ENCODE results near the gene NELFCD. TPM values are rescaled to one million over a fixed set of nuclear protein-coding genes. Genes with fewer than 3 reads are reported as not detected.

The NELFCD gene
- total and polyA plus RNA-seq, 10 of the 15 experiments (the other 5 are each of a cell fraction or from before 2014, with no cell fraction given), result 8.9 to 109 (median 82.9) TPM

DNA sequence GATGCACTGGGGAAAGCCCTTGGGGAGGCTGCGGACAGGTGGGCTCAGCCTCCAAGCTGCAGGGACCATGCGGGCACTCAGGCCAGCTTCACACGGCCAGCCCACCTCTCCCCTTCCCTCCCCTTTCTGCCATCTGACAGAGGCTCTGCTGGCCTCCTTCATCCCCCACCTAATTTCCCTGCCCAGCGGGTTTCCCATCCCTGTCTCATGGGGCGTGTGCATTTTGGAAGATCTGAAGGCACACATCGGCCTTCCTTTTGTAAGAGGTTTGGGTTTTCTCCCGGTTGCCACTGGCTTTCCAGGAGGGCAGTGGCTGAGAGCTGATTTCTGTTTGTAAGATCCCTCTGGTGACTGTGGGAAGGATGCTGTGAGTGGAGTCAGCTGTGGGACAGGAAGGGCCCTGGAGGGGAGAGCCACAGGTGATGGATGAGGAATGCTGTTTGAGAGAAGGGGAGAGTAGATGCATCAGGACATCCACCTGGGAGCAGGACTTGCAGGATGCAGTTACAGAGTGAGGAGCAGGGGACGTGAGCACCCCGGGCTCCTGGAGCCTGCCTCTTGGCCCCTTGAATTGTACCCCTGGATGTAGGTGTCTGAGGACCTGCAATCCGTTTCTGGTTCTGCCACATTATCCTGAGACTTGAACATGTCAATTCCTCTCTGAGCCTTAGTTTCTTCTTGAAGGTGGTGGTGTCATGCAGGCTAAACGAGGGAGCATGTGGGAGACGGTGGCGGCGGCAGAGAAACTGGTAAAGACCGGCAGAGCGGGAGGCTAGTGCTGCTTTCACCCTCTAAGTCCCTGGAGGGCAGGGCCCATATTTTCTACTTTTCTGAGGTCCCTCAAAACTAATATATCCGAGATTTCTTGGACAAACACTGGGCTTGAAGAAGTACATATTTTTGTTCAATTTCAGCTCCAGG is 32.2 kb downstream of the NELFCD start:
- CTCF ChIA-PET, result no interaction called here
- Histone ChIP-seq H3K4me3 (no peak overlapping the region), H3K9ac (ENCODE audit: control insufficient read depth, insufficient read depth, low read length) (no peak overlapping the region), H3K27ac (ENCODE audit: control insufficient read depth, insufficient read depth) (no peak overlapping the region), H3K9me3 (replicated peaks; ENCODE audit: control insufficient read depth, insufficient read depth, low read length) (no peaks in the 10 kb centered on the region), H2AFZ (ENCODE audit: control insufficient read depth, low read depth, low read length) (no peak overlapping the region), H3K4me1 (ENCODE audit: control insufficient read depth, insufficient read depth, low read length) (peaks cover 20% of the 10 kb centered on the region), H3K36me3 (ENCODE audit: control insufficient read depth in 2 of 2, insufficient read depth in 2 of 2, low read length in 1 of 2) (peaks cover 0 to 1% of the 10 kb centered on the region in 2 experiments; a peak in 1 of 4 replicates), H3K79me2 (ENCODE audit: control insufficient read depth, insufficient read depth, low read length) (no peaks in the 10 kb centered on the region), H3K27me3 (replicated peaks in 1 of 2; ENCODE audit: control insufficient read depth in 2 of 2, insufficient read depth in 2 of 2, low read length in 1 of 2) (no peaks in the 10 kb centered on the region), H3K4me2 (ENCODE audit: control insufficient read depth, insufficient read depth) (no peak overlapping the region), H4K20me1 (ENCODE audit: control insufficient read depth, insufficient read depth) (no peaks in the 10 kb centered on the region)
- DNase-seq (ENCODE audit: low read depth, low spot score) (no peak), ATAC-seq (no peak), FAIRE-seq (no peak)
- in situ Hi-C loops (cut with MboI) (no loop called here), intact Hi-C loops (cut with micrococcal nuclease; ENCODE audit: unreplicated experiment) (no loop called here)
- 81% methylated on average over 17 of the region's 17 CpGs for WGBS (ENCODE audit: insufficient coverage, insufficient replicate concordance, low lambda C conversion rate, missing lambda C conversion rate)
- POLR2A ChIA-PET, result no interaction called here
- SMC1A ChIA-PET (ENCODE audit: uncharacterized antibody, unreplicated experiment), result no interaction called here
- no TSS peak for BruUV-seq (replicated peaks)
- RAD21 ChIA-PET (ENCODE audit: unreplicated experiment), result no interaction called here
- TF ChIP-seq RAD21 (IDR thresholded peaks at IDR 0.05; ENCODE audit: insufficient read depth, low read depth, low read length), result no peak
- no peak for TF ChIP-seq FOS (IDR thresholded peaks at IDR 0.05; ENCODE audit: borderline replicate concordance, extremely low read depth, insufficient read length)
- no peak for TF ChIP-seq HDAC2 (IDR thresholded peaks at IDR 0.05)
- TF ChIP-seq CBFB (IDR thresholded peaks at IDR 0.05; ENCODE audit: low read depth), result no peak
- TF ChIP-seq, protein P1, sequence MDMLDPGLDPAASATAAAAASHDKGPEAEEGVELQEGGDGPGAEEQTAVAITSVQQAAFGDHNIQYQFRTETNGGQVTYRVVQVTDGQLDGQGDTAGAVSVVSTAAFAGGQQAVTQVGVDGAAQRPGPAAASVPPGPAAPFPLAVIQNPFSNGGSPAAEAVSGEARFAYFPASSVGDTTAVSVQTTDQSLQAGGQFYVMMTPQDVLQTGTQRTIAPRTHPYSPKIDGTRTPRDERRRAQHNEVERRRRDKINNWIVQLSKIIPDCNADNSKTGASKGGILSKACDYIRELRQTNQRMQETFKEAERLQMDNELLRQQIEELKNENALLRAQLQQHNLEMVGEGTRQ (IDR thresholded peaks at IDR 0.05; ENCODE audit: borderline replicate concordance, low read depth, low read length), result no peak
- TF ChIP-seq, protein P2, sequence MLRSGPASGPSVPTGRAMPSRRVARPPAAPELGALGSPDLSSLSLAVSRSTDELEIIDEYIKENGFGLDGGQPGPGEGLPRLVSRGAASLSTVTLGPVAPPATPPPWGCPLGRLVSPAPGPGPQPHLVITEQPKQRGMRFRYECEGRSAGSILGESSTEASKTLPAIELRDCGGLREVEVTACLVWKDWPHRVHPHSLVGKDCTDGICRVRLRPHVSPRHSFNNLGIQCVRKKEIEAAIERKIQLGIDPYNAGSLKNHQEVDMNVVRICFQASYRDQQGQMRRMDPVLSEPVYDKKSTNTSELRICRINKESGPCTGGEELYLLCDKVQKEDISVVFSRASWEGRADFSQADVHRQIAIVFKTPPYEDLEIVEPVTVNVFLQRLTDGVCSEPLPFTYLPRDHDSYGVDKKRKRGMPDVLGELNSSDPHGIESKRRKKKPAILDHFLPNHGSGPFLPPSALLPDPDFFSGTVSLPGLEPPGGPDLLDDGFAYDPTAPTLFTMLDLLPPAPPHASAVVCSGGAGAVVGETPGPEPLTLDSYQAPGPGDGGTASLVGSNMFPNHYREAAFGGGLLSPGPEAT (IDR thresholded peaks at IDR 0.05; ENCODE audit: low read depth), result no peak
- no peak for TF ChIP-seq SIN3A (IDR thresholded peaks at IDR 0.05; ENCODE audit: low read depth, low read length)
- TF ChIP-seq, protein P3, sequence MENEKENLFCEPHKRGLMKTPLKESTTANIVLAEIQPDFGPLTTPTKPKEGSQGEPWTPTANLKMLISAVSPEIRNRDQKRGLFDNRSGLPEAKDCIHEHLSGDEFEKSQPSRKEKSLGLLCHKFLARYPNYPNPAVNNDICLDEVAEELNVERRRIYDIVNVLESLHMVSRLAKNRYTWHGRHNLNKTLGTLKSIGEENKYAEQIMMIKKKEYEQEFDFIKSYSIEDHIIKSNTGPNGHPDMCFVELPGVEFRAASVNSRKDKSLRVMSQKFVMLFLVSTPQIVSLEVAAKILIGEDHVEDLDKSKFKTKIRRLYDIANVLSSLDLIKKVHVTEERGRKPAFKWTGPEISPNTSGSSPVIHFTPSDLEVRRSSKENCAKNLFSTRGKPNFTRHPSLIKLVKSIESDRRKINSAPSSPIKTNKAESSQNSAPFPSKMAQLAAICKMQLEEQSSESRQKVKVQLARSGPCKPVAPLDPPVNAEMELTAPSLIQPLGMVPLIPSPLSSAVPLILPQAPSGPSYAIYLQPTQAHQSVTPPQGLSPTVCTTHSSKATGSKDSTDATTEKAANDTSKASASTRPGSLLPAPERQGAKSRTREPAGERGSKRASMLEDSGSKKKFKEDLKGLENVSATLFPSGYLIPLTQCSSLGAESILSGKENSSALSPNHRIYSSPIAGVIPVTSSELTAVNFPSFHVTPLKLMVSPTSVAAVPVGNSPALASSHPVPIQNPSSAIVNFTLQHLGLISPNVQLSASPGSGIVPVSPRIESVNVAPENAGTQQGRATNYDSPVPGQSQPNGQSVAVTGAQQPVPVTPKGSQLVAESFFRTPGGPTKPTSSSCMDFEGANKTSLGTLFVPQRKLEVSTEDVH (IDR thresholded peaks at IDR 0.05; ENCODE audit: low read depth, partially characterized antibody), result no peak
- TF ChIP-seq, protein P4, sequence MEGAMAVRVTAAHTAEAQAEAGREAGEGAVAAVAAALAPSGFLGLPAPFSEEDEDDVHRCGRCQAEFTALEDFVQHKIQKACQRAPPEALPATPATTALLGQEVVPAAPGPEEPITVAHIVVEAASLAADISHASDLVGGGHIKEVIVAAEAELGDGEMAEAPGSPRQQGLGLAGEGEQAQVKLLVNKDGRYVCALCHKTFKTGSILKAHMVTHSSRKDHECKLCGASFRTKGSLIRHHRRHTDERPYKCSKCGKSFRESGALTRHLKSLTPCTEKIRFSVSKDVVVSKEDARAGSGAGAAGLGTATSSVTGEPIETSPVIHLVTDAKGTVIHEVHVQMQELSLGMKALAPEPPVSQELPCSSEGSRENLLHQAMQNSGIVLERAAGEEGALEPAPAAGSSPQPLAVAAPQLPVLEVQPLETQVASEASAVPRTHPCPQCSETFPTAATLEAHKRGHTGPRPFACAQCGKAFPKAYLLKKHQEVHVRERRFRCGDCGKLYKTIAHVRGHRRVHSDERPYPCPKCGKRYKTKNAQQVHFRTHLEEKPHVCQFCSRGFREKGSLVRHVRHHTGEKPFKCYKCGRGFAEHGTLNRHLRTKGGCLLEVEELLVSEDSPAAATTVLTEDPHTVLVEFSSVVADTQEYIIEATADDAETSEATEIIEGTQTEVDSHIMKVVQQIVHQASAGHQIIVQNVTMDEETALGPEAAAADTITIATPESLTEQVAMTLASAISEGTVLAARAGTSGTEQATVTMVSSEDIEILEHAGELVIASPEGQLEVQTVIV (IDR thresholded peaks at IDR 0.05; ENCODE audit: borderline replicate concordance, partially characterized antibody), result no peak
- TF ChIP-seq, protein P5, sequence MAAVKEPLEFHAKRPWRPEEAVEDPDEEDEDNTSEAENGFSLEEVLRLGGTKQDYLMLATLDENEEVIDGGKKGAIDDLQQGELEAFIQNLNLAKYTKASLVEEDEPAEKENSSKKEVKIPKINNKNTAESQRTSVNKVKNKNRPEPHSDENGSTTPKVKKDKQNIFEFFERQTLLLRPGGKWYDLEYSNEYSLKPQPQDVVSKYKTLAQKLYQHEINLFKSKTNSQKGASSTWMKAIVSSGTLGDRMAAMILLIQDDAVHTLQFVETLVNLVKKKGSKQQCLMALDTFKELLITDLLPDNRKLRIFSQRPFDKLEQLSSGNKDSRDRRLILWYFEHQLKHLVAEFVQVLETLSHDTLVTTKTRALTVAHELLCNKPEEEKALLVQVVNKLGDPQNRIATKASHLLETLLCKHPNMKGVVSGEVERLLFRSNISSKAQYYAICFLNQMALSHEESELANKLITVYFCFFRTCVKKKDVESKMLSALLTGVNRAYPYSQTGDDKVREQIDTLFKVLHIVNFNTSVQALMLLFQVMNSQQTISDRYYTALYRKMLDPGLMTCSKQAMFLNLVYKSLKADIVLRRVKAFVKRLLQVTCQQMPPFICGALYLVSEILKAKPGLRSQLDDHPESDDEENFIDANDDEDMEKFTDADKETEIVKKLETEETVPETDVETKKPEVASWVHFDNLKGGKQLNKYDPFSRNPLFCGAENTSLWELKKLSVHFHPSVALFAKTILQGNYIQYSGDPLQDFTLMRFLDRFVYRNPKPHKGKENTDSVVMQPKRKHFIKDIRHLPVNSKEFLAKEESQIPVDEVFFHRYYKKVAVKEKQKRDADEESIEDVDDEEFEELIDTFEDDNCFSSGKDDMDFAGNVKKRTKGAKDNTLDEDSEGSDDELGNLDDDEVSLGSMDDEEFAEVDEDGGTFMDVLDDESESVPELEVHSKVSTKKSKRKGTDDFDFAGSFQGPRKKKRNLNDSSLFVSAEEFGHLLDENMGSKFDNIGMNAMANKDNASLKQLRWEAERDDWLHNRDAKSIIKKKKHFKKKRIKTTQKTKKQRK (IDR thresholded peaks at IDR 0.05; ENCODE audit: low read depth, low read length), result no peak
- no peak for TF ChIP-seq RB1 (IDR thresholded peaks at IDR 0.05; ENCODE audit: borderline replicate concordance)
